ENCODE results near the gene ZDHHC19.
"Not testable (repeated sequence)": the region's sequence is repeated elsewhere in the genome, so short reads cannot be mapped to it uniquely, and the experiment has no call there.

The ZDHHC19 gene

GRCh38 chr3:196178993-196179379, 32.2 kb downstream of the ZDHHC19 start:
- DNase-seq (ENCODE audit: low spot score): no peak

- DNase-seq (ENCODE audit: low spot score): no peak
These were observed 33.2 kb downstream of the ZDHHC19 start for GRCh38 chr3:196177967-196178366.

- DNase-seq (ENCODE audit: low spot score): no peak
These were observed 33.6 kb downstream of the ZDHHC19 start for GRCh38 chr3:196177567-196177966.

GRCh38 chr3:196175722-196176121, 35.5 kb downstream of the ZDHHC19 start:
- DNase-seq (ENCODE audit: low spot score): no peak

- DNase-seq (ENCODE audit: low spot score): no peak
These were observed 36.0 kb downstream of the ZDHHC19 start for GRCh38 chr3:196175116-196175625.

GRCh38 chr3:196174652-196175051, 36.5 kb downstream of the ZDHHC19 start:
- DNase-seq (ENCODE audit: low spot score): no peak

- DNase-seq (ENCODE audit: low spot score): not testable (repeated sequence)
These were observed 40.9 kb downstream of the ZDHHC19 start for GRCh38 chr3:196170296-196170695.

- no peak for DNase-seq (ENCODE audit: low spot score)
These were observed 41.4 kb downstream of the ZDHHC19 start for GRCh38 chr3:196169836-196170240.

- DNase-seq (ENCODE audit: low spot score): peak; percentile 51
These were observed 42.3 kb downstream of the ZDHHC19 start for GRCh38 chr3:196168808-196169391.

GRCh38 chr3:196166741-196167140, 44.5 kb downstream of the ZDHHC19 start:
- no peak for DNase-seq (ENCODE audit: low spot score)

GRCh38 chr3:196165850-196166249, 45.4 kb downstream of the ZDHHC19 start:
- no peak for DNase-seq (ENCODE audit: low spot score)

GRCh38 chr3:196165006-196165575, 46.1 kb downstream of the ZDHHC19 start:
- DNase-seq (ENCODE audit: low spot score): not testable (repeated sequence)

GRCh38 chr3:196164576-196164975, 46.6 kb downstream of the ZDHHC19 start:
- no peak for DNase-seq (ENCODE audit: low spot score)

GRCh38 chr3:196163666-196164493, 47.3 kb downstream of the ZDHHC19 start:
- DNase-seq (ENCODE audit: low spot score): peak; percentile 74

GRCh38 chr3:196163212-196163611, 48.0 kb downstream of the ZDHHC19 start:
- DNase-seq (ENCODE audit: low spot score): no peak

- DNase-seq (ENCODE audit: low spot score): no peak
These were observed 48.5 kb downstream of the ZDHHC19 start for GRCh38 chr3:196162679-196163078.

GRCh38 chr3:196159952-196160804, 51.0 kb downstream of the ZDHHC19 start:
- no peak for DNase-seq (ENCODE audit: low spot score)

GRCh38 chr3:196159526-196159925, 51.7 kb downstream of the ZDHHC19 start:
- DNase-seq (ENCODE audit: low spot score): no peak

GRCh38 chr3:196156160-196156559, 55.0 kb downstream of the ZDHHC19 start:
- DNase-seq (ENCODE audit: low spot score): no peak

- no peak for DNase-seq (ENCODE audit: low spot score)
These were observed 60.7 kb downstream of the ZDHHC19 start for GRCh38 chr3:196150481-196150880.

GRCh38 chr3:196149831-196150301, 61.3 kb downstream of the ZDHHC19 start:
- DNase-seq (ENCODE audit: low spot score): no peak

GRCh38 chr3:196149375-196149774, 61.8 kb downstream of the ZDHHC19 start:
- DNase-seq (ENCODE audit: low spot score): no peak

Data from D341Med (cell line).